GM12878 (cell line): ENCODE data around the gene TXNL1. TPM values are rescaled to one million over a fixed set of nuclear protein-coding genes. Genes with fewer than 3 reads are reported as not detected.

Experiments
- ATAC-seq: fragments of 200-7000 bp; cut with Tn5 transposase; 3 replicates; pipeline ENCODE4 v1.9.1; 2020; ENCODE audit warnings: mild to moderate bottlenecking, moderate library complexity
- BruUV-seq: library from RNA; stranded (reverse); fragments of 400-500 nt; replicated peaks from 2 replicates; lab custom pipeline; 2021; lab: Mats Ljungman, UMichigan
- CTCF ChIA-PET: fragments of 300-600 bp; sonication (Branson Sonifier 250); formaldehyde crosslinking; extraction: SDS; loops from one replicate; lab custom pipeline; 2021; ENCODE audit warnings: inconsistent platforms; lab: Yijun Ruan, JAX
- POLR2A ChIA-PET: fragments of 350-600 bp; formaldehyde crosslinking; extraction: SDS; loops from one replicate; lab custom pipeline; 2021; ENCODE audit warnings: inconsistent platforms; lab: Charles Lee
- RAD21 ChIA-PET: fragments of 300-600 bp; sonication (Branson Sonifier 250); formaldehyde crosslinking; loops from one replicate; lab custom pipeline; 2023; ENCODE audit warnings: antibody characterized with exemption; ENCODE audit not compliant: unreplicated experiment; lab: Charles Lee
- SMC1A ChIA-PET: fragments of 300-600 bp; sonication (Branson Sonifier 250); formaldehyde crosslinking; loops from one replicate; lab custom pipeline; 2023; ENCODE audit not compliant: unreplicated experiment, uncharacterized antibody; lab: Charles Lee
- DNase-seq: peaks from one replicate; pipeline ENCODE4 v3.0.0-alpha.2; 2011; ENCODE audit warnings: low read depth, low spot score
- FAIRE-seq: peaks from 3 replicates; lab custom pipeline; 2011; peaks lifted over from hg19 to GRCh38; lab: Jason Lieb, UNC
- H2AFZ ChIP-seq: 2 replicates; pipeline ENCODE4 v1.6.0; 2011; ENCODE audit warnings: low read depth, low read length, control low read depth; ENCODE audit not compliant: control insufficient read depth
- H3K27ac ChIP-seq: 2 replicates; pipeline ENCODE4 v1.5.1; 2011; ENCODE audit warnings: control low read depth; ENCODE audit not compliant: control insufficient read depth, insufficient read depth
- H3K27me3 ChIP-seq, 2 experiments: replicated peaks in 1 of 2; 2 replicates each; pipeline versions ENCODE4 v1.6.0 to v1.6.1; 2011; ENCODE audit warnings: low read length in 1 of 2; ENCODE audit not compliant: control insufficient read depth in 2 of 2, insufficient read depth in 2 of 2
- H3K36me3 ChIP-seq, 2 experiments: 2 replicates each; pipeline ENCODE4 v1.5.1; 2011; ENCODE audit warnings: low read length in 1 of 2; ENCODE audit not compliant: control insufficient read depth in 2 of 2, insufficient read depth in 2 of 2
- H3K4me1 ChIP-seq: 2 replicates; pipeline ENCODE4 v1.6.1; 2011; ENCODE audit warnings: mild to moderate bottlenecking, low read length, moderate library complexity, mixed read lengths; ENCODE audit not compliant: control insufficient read depth, insufficient read depth
- H3K4me2 ChIP-seq: 2 replicates; pipeline ENCODE4 v1.6.0; 2011; ENCODE audit warnings: control low read depth; ENCODE audit not compliant: control insufficient read depth, insufficient read depth
- H3K4me3 ChIP-seq: fragments of 200-600 bp; sonication (generic); 2 replicates; pipeline ENCODE4 v1.5.1; 2016
- H3K79me2 ChIP-seq: 2 replicates; pipeline ENCODE4 v1.6.0; 2011; ENCODE audit warnings: low read length; ENCODE audit not compliant: control insufficient read depth, insufficient read depth
- H3K9ac ChIP-seq: 2 replicates; pipeline ENCODE4 v1.8.0; 2011; ENCODE audit warnings: low read length, control low read depth, mixed read lengths; ENCODE audit not compliant: control insufficient read depth, insufficient read depth
- H3K9me3 ChIP-seq: replicated peaks from 3 replicates; pipeline ENCODE4 v1.5.1; 2011; ENCODE audit warnings: mild to moderate bottlenecking, low read length; ENCODE audit not compliant: control insufficient read depth, insufficient read depth
- H4K20me1 ChIP-seq: 2 replicates; pipeline ENCODE4 v1.6.0; 2011; ENCODE audit not compliant: control insufficient read depth, insufficient read depth
- BRCA1 ChIP-seq: IDR thresholded peaks from 2 replicates; pipeline ENCODE4 v1.6.1; 2011; ENCODE audit warnings: low read depth, low read length, improper control_type of control experiment
- DPF2 ChIP-seq: fragments of 450-650 bp; IDR thresholded peaks from 2 replicates; pipeline ENCODE4 v1.6.1; 2017; ENCODE audit warnings: mild to moderate bottlenecking
- KAT2A ChIP-seq: conservative IDR thresholded peaks from 2 replicates; pipeline ENCODE4 v1.6.1; 2011; ENCODE audit warnings: low read depth, low read length; ENCODE audit not compliant: control insufficient read depth
- MYB ChIP-seq: fragments of 150-350 bp; IDR thresholded peaks from 2 replicates; pipeline ENCODE4 v1.6.1; 2014; ENCODE audit warnings: mild to moderate bottlenecking, low read depth, low read length, borderline replicate concordance
- SMARCA5 ChIP-seq: fragments of 450-650 bp; IDR thresholded peaks from 2 replicates; pipeline ENCODE4 v1.6.1; 2017; ENCODE audit warnings: mild to moderate bottlenecking
- SPI1 ChIP-seq: IDR thresholded peaks from 2 replicates; pipeline ENCODE4 v1.6.1; 2011; ENCODE audit warnings: low read depth, mild to moderate bottlenecking, low read length, moderate library complexity, borderline replicate concordance; ENCODE audit not compliant: insufficient read depth
- ZNF24 ChIP-seq: fragments of 450-650 bp; IDR thresholded peaks from 2 replicates; pipeline ENCODE4 v1.6.1; 2017; ENCODE audit warnings: antibody characterized with exemption, mild to moderate bottlenecking
- WGBS: methylation state at CpG from one replicate; pipeline ENCODE4 v1.1.6; 2016; ENCODE audit warnings: low lambda C conversion rate; ENCODE audit not compliant: insufficient replicate concordance, insufficient coverage; ENCODE audit errors: missing lambda C conversion rate; 5-methylcytosine and 5-hydroxymethylcytosine counted together
- in situ Hi-C: fragments of 300-500 bp; cut with MboI; formaldehyde crosslinking; loops from 9 replicates; pipeline ENCODE4 v1.14.3; 2018; ENCODE audit warnings: mixed read lengths
- intact Hi-C: fragments of 100-400 bp; cut with micrococcal nuclease; formaldehyde crosslinking; loops from one replicate; pipeline ENCODE4 v1.14.2; 2022; ENCODE audit not compliant: unreplicated experiment
- polyA plus RNA-seq, 11 experiments: library from polyadenylated mRNA; depleted of rRNA in 4 of 11; unstranded in 6 of 11; stranded (reverse) in 5 of 11; fragments of >200 nt; fragmentation: Nextera tagmentation in 4 of 11; fragmentation: Illumina TruSeq in 1 of 11; extraction: Ambion mirVana in 4 of 11; extraction: Trizol in 1 of 11; gene quantifications; 1 replicate in 1 of 11; 2 replicates in 10 of 11; pipeline versions ENCODE4 v1.2.1 to v1.2.3, GENCODE V29; 2011 to 2016; ENCODE audit warnings: inconsistent platforms in 2 of 11, missing spikeins in 2 of 11, low read depth in 1 of 11
- total RNA-seq, 4 experiments: library from RNA; depleted of rRNA in 3 of 4; stranded (reverse); fragments of >200 nt in 3 of 4; fragmentation: Illumina TruSeq in 1 of 4; extraction: Trizol in 1 of 4; gene quantifications; 2 replicates each; pipeline versions ENCODE4 v1.2.1 to v1.2.3, GENCODE V29; 2013 to 2021
- TF ChIP-seq, protein P1 (sequence below): IDR thresholded peaks from 2 replicates; pipeline ENCODE4 v1.6.1; 2011; ENCODE audit warnings: borderline replicate concordance, low read depth, mild to moderate bottlenecking, moderate library complexity, low read length; ENCODE audit not compliant: insufficient read depth, poor library complexity, severe bottlenecking
- TF ChIP-seq, protein P2 (sequence below): fragments of 450-650 bp; IDR thresholded peaks from 2 replicates; pipeline ENCODE4 v1.6.1; 2017; ENCODE audit warnings: mild to moderate bottlenecking, low read depth, inconsistent platforms; ENCODE audit not compliant: poor library complexity, severe bottlenecking

The TXNL1 gene
- total and polyA plus RNA-seq, 10 of the 15 experiments (the other 5 are each of a cell fraction or from before 2014, with no cell fraction given), result 30.9 to 124 (median 71.2) TPM

DNA sequence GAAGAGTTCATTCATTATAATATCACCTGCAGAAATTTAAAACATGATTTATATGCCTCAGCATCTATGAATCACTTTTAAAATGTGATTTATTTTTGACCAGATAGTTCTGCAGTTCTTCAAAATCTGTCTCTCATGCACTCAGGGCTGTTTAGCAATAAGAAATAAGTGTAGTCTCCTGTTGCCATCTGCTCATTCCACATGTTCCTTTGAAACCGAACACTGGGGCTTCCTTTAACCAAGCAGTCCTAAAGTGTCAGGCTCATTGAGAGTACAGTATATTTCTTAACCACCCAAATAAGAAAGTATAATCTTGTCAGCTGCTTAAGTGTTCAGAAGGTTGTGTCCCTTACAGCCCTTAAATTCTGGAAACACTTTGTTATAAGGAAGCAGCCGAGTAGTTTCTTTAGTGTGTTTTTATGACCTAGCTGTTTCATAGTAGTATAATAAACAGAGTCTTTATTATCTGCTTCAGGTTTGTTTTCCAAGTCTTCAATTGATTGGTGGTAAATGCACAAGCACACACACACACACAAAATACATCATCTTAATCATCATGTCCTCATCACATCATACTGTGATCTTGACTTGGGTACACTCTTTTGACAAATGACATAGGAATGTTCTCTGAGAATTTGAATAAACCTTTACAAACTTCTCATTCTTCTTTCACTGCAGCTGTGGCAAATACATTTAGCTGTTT, 23.1 kb upstream of the TXNL1 start:
- POLR2A ChIA-PET, result interaction anchor here (0.9 kb wide), 1 partner anchor 14 kb away, joined by 5 read pairs; no protein-coding TSS in a partner anchor
- in situ Hi-C loops, result no loop called here
- H3K79me2 ChIP-seq, result peaks cover 2% of the 10 kb centered on the region; the same call in 1 of the 2 replicates

More for the DNA sequence above, 23.1 kb upstream of the TXNL1 start:
- ChIA-PET RAD21 (no interaction called here), SMC1A (no interaction called here), CTCF (no interaction called here)
- Histone ChIP-seq H3K4me1 (no peaks in the 10 kb centered on the region), H3K4me2 (no peak overlapping the region), H3K27me3 (no peaks in the 10 kb centered on the region), H4K20me1 (no peaks in the 10 kb centered on the region), H3K27ac (no peak overlapping the region), H3K9ac (no peak overlapping the region), H3K9me3 (no peaks in the 10 kb centered on the region), H2AFZ (no peak overlapping the region), H3K4me3 (no peak overlapping the region), H3K36me3 (no peaks in the 10 kb centered on the region)
- TF ChIP-seq BRCA1 (no peak), DPF2 (no peak), KAT2A (no peak), MYB (no peak), SPI1 (no peak), ZNF24 (no peak), SMARCA5 (no peak)
- TF ChIP-seq, protein P1, sequence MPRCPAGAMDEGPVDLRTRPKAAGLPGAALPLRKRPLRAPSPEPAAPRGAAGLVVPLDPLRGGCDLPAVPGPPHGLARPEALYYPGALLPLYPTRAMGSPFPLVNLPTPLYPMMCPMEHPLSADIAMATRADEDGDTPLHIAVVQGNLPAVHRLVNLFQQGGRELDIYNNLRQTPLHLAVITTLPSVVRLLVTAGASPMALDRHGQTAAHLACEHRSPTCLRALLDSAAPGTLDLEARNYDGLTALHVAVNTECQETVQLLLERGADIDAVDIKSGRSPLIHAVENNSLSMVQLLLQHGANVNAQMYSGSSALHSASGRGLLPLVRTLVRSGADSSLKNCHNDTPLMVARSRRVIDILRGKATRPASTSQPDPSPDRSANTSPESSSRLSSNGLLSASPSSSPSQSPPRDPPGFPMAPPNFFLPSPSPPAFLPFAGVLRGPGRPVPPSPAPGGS, result no peak
- TF ChIP-seq, protein P2, sequence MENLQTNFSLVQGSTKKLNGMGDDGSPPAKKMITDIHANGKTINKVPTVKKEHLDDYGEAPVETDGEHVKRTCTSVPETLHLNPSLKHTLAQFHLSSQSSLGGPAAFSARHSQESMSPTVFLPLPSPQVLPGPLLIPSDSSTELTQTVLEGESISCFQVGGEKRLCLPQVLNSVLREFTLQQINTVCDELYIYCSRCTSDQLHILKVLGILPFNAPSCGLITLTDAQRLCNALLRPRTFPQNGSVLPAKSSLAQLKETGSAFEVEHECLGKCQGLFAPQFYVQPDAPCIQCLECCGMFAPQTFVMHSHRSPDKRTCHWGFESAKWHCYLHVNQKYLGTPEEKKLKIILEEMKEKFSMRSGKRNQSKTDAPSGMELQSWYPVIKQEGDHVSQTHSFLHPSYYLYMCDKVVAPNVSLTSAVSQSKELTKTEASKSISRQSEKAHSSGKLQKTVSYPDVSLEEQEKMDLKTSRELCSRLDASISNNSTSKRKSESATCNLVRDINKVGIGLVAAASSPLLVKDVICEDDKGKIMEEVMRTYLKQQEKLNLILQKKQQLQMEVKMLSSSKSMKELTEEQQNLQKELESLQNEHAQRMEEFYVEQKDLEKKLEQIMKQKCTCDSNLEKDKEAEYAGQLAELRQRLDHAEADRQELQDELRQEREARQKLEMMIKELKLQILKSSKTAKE, result no peak
- FAIRE-seq (no peak), ATAC-seq (no peak), DNase-seq (no peak)
- 50% methylated on average over 2 of the region's 2 CpGs for WGBS
- intact Hi-C loops, result no loop called here
- no TSS peak for BruUV-seq
